Right lobe of liver (tissue), 4 donors: ENCODE measurements around the gene LCN1.

Experiments
- CTCF ChIP-seq, 4 donors: fragments of 200-600 bp in 3 of 4; fragments of 450-650 bp in 1 of 4; IDR thresholded peaks; one replicate each; pipeline versions ENCODE4 v1.5.1 to v1.8.0; 2016 to 2022; ENCODE audit warnings: antibody characterized with exemption in 4 of 4, mild to moderate bottlenecking in 2 of 4
- POLR2A ChIP-seq: fragments of 450-650 bp; IDR thresholded peaks from one replicate; pipeline ENCODE4 v1.6.1; 2017; ENCODE audit warnings: antibody characterized with exemption, mild to moderate bottlenecking
- donor health status: DM: no; HTN: no; CAD: no.
- donor health status: DM: no; HTN: no; CAD: no.
- donor health status: DM: no; HTN: yes; CAD: no.

GRCh38 chr9:135503371-135504261, 17.6 kb upstream of the LCN1 start:
- TF ChIP-seq CTCF (IDR thresholded peaks at IDR 0.05) (no peak), POLR2A (no peak)
